KOPT-K1 (cell line): ENCODE results near the gene MYD88.

Experiments used
- H3K27ac ChIP-seq: fragments of 200-600 bp; sonication (generic); 2 replicates; pipeline ENCODE4 v1.5.1; 2016; ENCODE audit warnings: antibody characterized with exemption, mild to moderate bottlenecking, low read depth, low read length; ENCODE audit not compliant: poor library complexity, severe bottlenecking
- H3K36me3 ChIP-seq: fragments of 200-600 bp; sonication (generic); 2 replicates; pipeline ENCODE4 v1.5.1; 2017; ENCODE audit warnings: antibody characterized with exemption, mild to moderate bottlenecking, low read length, moderate library complexity; ENCODE audit not compliant: insufficient read depth
- H3K9me3 ChIP-seq: fragments of 200-600 bp; sonication (generic); 2 replicates; pipeline ENCODE4 v1.5.1; 2017; ENCODE audit warnings: antibody characterized with exemption, low read length, mild to moderate bottlenecking; ENCODE audit not compliant: insufficient read depth, poor library complexity, severe bottlenecking

MYD88 gene

GRCh38 chr3:38141173-38141951, 2.9 kb downstream of the MYD88 start:
- H3K9me3 ChIP-seq: peaks cover 11% of the 10 kb centered on the region
- peaks cover 32% of the 10 kb centered on the region for H3K36me3 ChIP-seq
- no peak overlapping the region for H3K27ac ChIP-seq

GRCh38 chr3:38141952-38142273, 3.5 kb downstream of the MYD88 start:
- H3K27ac ChIP-seq: no peak overlapping the region
- peaks cover 16% of the 10 kb centered on the region for H3K9me3 ChIP-seq
- peaks cover 32% of the 10 kb centered on the region for H3K36me3 ChIP-seq

GRCh38 chr3:38142959-38143358, 4.5 kb downstream of the MYD88 start:
- H3K36me3 ChIP-seq: peaks cover 32% of the 10 kb centered on the region
- H3K27ac ChIP-seq: no peak overlapping the region
- peaks cover 20% of the 10 kb centered on the region for H3K9me3 ChIP-seq

GRCh38 chr3:38143511-38143910, 5.0 kb downstream of the MYD88 start:
- H3K9me3 ChIP-seq: peaks cover 20% of the 10 kb centered on the region
- H3K36me3 ChIP-seq: peaks cover 32% of the 10 kb centered on the region
- H3K27ac ChIP-seq: no peak overlapping the region

DNA sequence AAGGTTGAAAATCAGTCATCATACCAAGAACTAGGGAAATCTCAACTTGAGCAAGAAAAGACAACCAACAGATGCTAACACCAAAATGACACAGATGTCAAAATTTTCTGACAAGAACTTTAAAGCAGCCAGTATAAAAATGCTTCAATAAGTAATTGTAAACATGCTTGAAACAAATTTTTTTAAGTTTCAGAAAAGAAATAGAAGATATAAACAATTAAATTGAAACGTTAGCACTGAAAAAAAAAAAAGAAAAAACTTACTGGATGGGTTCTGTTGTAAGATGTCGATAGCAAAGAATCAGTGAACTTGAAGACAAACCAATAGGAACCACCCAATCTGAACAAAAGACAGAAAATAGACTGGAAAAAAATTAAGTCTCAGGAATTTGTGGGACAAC, 8.0 kb downstream of the MYD88 start:
- peaks cover 20% of the 10 kb centered on the region for H3K9me3 ChIP-seq
- H3K27ac ChIP-seq: no peak overlapping the region
- peaks cover 13% of the 10 kb centered on the region for H3K36me3 ChIP-seq

DNA sequence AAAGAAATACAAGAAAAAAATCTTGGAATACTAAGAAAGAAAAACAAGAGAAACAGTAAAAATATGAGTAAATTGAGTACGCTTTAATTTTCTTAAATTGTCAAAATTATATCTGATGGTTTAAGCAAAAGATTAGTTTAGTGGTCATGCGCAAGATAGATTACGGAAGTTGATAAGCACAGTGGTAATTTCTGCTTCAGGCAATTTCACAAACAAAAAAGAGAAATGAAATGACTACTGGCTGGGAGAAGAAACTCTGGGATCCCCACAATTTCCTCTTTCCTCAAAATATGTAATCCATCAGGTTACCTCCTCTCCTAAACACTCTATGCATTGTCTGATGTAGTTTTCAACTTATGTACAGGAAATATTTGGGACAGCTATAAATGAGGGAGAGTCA, 9.0 kb downstream of the MYD88 start:
- peaks cover 20% of the 10 kb centered on the region for H3K9me3 ChIP-seq
- H3K27ac ChIP-seq: no peak overlapping the region

DNA sequence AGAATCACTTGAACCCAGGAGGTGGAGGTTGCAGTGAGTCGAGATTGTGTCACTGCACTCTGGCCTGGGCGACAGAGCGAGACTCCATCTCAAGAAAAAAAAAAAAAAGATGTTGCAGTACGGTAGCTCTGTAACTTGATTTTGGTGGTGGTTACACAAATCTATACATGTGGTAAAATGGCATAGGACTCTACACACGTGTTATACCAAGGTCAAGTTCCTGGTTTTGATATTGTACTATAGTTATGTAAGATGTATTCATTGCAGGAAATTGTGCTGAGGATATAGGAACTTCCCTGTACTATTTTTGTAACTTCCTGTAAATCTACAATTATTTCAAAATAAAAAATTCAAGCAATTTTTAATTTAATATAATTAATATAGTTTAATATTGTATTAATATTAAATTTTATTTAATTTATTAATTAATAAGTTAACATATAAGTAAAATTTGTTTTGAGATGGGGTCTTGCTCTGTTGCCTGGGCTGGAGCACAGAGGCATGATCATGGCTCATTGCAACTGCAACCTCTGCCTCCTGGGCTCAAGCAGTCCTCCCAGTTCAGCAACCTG, 9.9 kb downstream of the MYD88 start:
- Histone ChIP-seq H3K9me3 (peaks cover 20% of the 10 kb centered on the region), H3K36me3 (no peaks in the 10 kb centered on the region), H3K27ac (no peak overlapping the region)

More for the DNA sequence above, 9.0 kb downstream of the MYD88 start:
- peaks cover 4% of the 10 kb centered on the region for H3K36me3 ChIP-seq

DNA sequence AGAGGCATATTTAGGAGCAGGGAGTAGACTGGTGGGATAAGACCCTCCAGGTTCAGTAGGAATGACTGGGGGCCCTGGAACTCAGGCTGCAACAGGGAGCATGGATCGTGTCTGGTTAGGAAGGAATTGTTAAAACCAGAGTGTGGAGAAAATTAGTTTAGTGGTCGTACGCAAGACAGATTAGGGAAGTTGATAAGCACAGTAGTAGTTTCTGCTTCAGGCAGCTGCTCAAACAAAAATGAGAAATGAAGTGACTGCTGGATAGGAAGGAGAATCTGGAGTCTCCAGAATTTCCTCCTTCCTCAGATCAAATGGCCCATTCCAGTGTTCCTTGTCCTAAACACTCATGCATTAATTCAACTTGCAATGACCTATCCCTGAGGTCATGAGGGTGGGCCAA, 11.2 kb downstream of the MYD88 start:
- no peaks in the 10 kb centered on the region for H3K36me3 ChIP-seq
- H3K27ac ChIP-seq: no peak overlapping the region
- peaks cover 20% of the 10 kb centered on the region for H3K9me3 ChIP-seq

- Histone ChIP-seq H3K36me3 (no peaks in the 10 kb centered on the region), H3K27ac (no peak overlapping the region), H3K9me3 (peaks cover 13% of the 10 kb centered on the region)
These were observed 12.5 kb downstream of the MYD88 start for GRCh38 chr3:38150780-38151528.

DNA sequence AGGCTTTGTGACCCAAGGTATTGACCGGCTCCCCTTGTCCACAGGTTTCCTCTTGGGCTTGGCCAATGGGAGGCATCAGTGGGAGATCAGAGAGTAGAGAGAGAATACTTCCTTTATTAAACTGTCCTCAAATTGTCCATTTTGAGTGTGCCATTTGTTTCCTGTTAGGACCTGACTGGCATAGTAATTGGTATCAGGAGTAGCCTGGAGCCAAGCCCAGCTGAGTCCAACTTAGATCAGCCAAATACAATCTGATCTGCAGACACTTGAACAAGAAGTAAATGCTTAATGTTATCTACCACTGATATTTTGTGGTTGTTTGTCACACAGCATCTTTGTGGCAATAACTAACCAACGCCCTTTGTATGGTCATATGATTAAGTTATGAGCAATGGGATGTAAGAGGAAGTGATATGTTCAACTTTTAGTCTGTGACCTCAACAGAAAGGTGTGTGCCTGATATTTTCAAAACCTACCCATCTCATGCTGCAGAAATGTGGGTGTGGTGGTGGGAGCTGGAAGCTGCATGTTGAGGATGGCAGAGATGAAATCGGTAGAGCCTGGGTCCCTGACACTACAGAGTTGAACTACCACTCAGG, 13.3 kb downstream of the MYD88 start:
- H3K9me3 ChIP-seq: peaks cover 5% of the 10 kb centered on the region
- no peaks in the 10 kb centered on the region for H3K36me3 ChIP-seq
- H3K27ac ChIP-seq: no peak overlapping the region

GRCh38 chr3:38152609-38153008, 14.1 kb downstream of the MYD88 start:
- no peak overlapping the region for H3K27ac ChIP-seq
- H3K9me3 ChIP-seq: no peaks in the 10 kb centered on the region
- no peaks in the 10 kb centered on the region for H3K36me3 ChIP-seq

- H3K9me3 ChIP-seq: no peaks in the 10 kb centered on the region
- H3K36me3 ChIP-seq: no peaks in the 10 kb centered on the region
- H3K27ac ChIP-seq: no peak overlapping the region
These were observed 14.8 kb downstream of the MYD88 start for GRCh38 chr3:38153221-38153620.

- Histone ChIP-seq H3K9me3 (no peaks in the 10 kb centered on the region), H3K27ac (no peak overlapping the region), H3K36me3 (no peaks in the 10 kb centered on the region)
These were observed 15.6 kb downstream of the MYD88 start for GRCh38 chr3:38154033-38154494.

DNA sequence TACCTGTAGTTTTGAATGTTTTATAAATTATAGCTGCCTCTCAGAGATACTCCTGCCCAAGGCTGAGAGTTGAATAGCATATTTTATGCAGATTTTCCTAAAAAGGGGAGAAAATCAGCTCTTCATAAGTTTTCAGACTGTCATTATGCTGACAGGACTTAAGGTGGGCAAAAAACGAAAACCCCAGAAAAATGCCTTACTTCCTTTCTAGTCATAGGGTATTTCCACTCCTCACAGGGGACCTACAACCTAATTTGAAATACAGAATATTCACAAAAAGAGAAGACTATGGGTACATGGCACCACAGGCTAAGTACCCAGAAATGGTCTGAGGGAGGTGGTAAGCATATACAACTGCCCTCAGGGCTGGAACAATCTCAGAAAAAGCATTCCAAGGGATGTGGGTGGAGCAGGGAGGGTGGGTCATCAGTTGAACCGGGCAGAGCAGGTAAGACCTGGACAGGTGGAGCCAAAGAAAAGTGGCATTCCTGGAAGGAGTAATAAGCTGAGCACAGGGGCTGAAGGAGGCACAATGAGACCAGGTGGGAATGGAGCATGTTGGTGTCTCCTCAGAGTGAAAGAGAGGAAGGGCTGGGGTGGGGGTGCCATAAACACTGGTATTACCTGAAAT, 16.3 kb downstream of the MYD88 start:
- Histone ChIP-seq H3K9me3 (no peaks in the 10 kb centered on the region), H3K27ac (no peak overlapping the region), H3K36me3 (no peaks in the 10 kb centered on the region)

DNA sequence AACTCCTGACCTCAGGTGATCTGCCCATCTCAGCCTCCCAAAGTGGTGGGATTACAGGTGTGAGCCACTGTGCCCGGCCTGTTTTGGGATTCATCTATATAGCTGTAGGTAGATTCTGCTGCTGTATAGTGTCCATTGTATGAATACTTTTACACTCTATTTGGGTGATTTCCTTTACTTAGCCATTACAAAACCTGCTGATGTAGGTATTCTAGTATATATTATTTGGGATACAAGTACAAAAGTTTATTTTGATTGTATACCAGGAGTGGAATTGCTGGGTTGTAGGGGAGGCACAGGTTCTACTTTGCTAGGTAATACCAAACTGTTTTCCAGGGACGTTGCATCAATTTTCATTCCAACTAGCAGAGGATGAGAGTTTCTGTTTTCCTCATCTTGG, 17.4 kb downstream of the MYD88 start:
- Histone ChIP-seq H3K36me3 (no peaks in the 10 kb centered on the region), H3K9me3 (no peaks in the 10 kb centered on the region), H3K27ac (no peak overlapping the region)
